HEK293 (cell line): ENCODE measurements around the gene DGCR8.
A peak's percentile ranks its signal among the peaks of the same experiment; 100 is the strongest.

Experiments
- CTCF ChIA-PET: fragments of 350-600 bp; formaldehyde crosslinking; extraction: SDS; loops from one replicate; lab custom pipeline; 2021; ENCODE audit warnings: antibody characterized with exemption; lab: Yijun Ruan, JAX
- POLR2A ChIA-PET: fragments of 300-600 bp; formaldehyde crosslinking; extraction: SDS; loops from one replicate; lab custom pipeline; 2020; ENCODE audit warnings: antibody characterized with exemption, inconsistent platforms; lab: Yijun Ruan, JAX
- H3K27ac ChIP-seq: fragments of 200-500 bp; sonication (Bioruptor generic); 2 replicates; pipeline ENCODE4 v1.5.1; 2014; ENCODE audit warnings: low read depth, low read length, control low read depth, inconsistent platforms; ENCODE audit errors: extremely low read depth
- H3K36me3 ChIP-seq, 2 experiments: fragments of 200-500 bp in 1 of 2; sonication (Bioruptor generic) in 1 of 2; 1 replicate in 1 of 2; 2 replicates in 1 of 2; pipeline ENCODE4 v1.5.1; 2014 to 2017; ENCODE audit warnings: inconsistent platforms in 2 of 2, low read length in 2 of 2; ENCODE audit not compliant: control insufficient read depth in 2 of 2, insufficient read depth in 1 of 2
- H3K4me1 ChIP-seq: fragments of 200-500 bp; sonication (Bioruptor generic); 2 replicates; pipeline ENCODE4 v1.5.1; 2014; ENCODE audit warnings: mild to moderate bottlenecking, low read length, inconsistent platforms; ENCODE audit not compliant: control insufficient read depth, insufficient read depth
- H3K4me3 ChIP-seq: 2 replicates; pipeline ENCODE4 v1.5.1; 2011; ENCODE audit warnings: low read depth, mild to moderate bottlenecking, control low read depth, low read length, moderate library complexity
- H3K9me3 ChIP-seq: fragments of 200-500 bp; sonication (Bioruptor generic); 2 replicates; pipeline ENCODE4 v1.5.1; 2014; ENCODE audit warnings: low read depth, low read length, inconsistent platforms; ENCODE audit not compliant: control insufficient read depth, insufficient read depth
- IKZF3 ChIP-seq: fragments of 450-650 bp; IDR thresholded peaks from 2 replicates; pipeline ENCODE4 v1.5.0; 2018; ENCODE audit warnings: missing biosample characterization, mild to moderate bottlenecking, missing genetic modification characterization, moderate library complexity
- PRDM1 ChIP-seq: fragments of 450-650 bp; formaldehyde crosslinking; IDR thresholded peaks from 2 replicates; pipeline ENCODE4; 2016; ENCODE audit warnings: missing biosample characterization, missing genetic modification characterization
- YY2 ChIP-seq: fragments of 450-650 bp; formaldehyde crosslinking; IDR thresholded peaks from 2 replicates; pipeline ENCODE4 v1.5.1; 2016; ENCODE audit warnings: missing biosample characterization, missing genetic modification characterization
- ZBTB20 ChIP-seq: fragments of 450-650 bp; formaldehyde crosslinking; IDR thresholded peaks from 2 replicates; pipeline ENCODE4 v1.5.1; 2016; ENCODE audit warnings: missing biosample characterization, missing genetic modification characterization
- ZNF169 ChIP-seq: fragments of 450-650 bp; formaldehyde crosslinking; IDR thresholded peaks from 2 replicates; pipeline ENCODE4 v1.5.1; 2016; ENCODE audit warnings: missing biosample characterization, missing genetic modification characterization
- ZNF175 ChIP-seq: fragments of 450-650 bp; formaldehyde crosslinking; IDR thresholded peaks from 2 replicates; pipeline ENCODE4 v1.5.1; 2016; ENCODE audit warnings: missing biosample characterization, missing genetic modification characterization
- ZNF274 ChIP-seq, 2 experiments: fragments of 200-500 bp in 1 of 2; fragments of 450-650 bp in 1 of 2; sonication (Bioruptor generic) in 1 of 2; formaldehyde crosslinking in 1 of 2; IDR thresholded peaks; 2 replicates each; pipeline versions ENCODE4 v1.5.1 to v1.6.1; 2014 to 2016; ENCODE audit warnings: borderline replicate concordance in 1 of 2, inconsistent platforms in 1 of 2, low read length in 1 of 2, missing biosample characterization in 1 of 2, missing genetic modification characterization in 1 of 2
- ZNF324 ChIP-seq: fragments of 450-650 bp; formaldehyde crosslinking; IDR thresholded peaks from 2 replicates; pipeline ENCODE4 v1.5.1; 2016; ENCODE audit warnings: missing biosample characterization, missing genetic modification characterization
- ZNF335 ChIP-seq: fragments of 450-650 bp; formaldehyde crosslinking; conservative IDR thresholded peaks from 2 replicates; pipeline ENCODE4 v1.5.1; 2016; ENCODE audit warnings: missing biosample characterization, missing genetic modification characterization
- ZNF585B ChIP-seq: fragments of 450-650 bp; formaldehyde crosslinking; IDR thresholded peaks from 2 replicates; pipeline ENCODE4 v1.5.1; 2016; ENCODE audit warnings: missing biosample characterization, missing genetic modification characterization
- ZNF664 ChIP-seq: fragments of 450-650 bp; formaldehyde crosslinking; IDR thresholded peaks from 2 replicates; pipeline ENCODE4 v1.5.1; 2016; ENCODE audit warnings: missing biosample characterization, missing genetic modification characterization
- ZNF785 ChIP-seq: fragments of 450-650 bp; formaldehyde crosslinking; IDR thresholded peaks from 2 replicates; pipeline ENCODE4 v1.5.1; 2016; ENCODE audit warnings: missing biosample characterization, missing genetic modification characterization
- ZNF791 ChIP-seq: fragments of 450-650 bp; formaldehyde crosslinking; IDR thresholded peaks from 2 replicates; pipeline ENCODE4 v1.5.1; 2016; ENCODE audit warnings: missing biosample characterization, missing genetic modification characterization
- ZXDB ChIP-seq: fragments of 450-650 bp; formaldehyde crosslinking; IDR thresholded peaks from 2 replicates; pipeline ENCODE4 v1.5.1; 2016; ENCODE audit warnings: missing biosample characterization, missing genetic modification characterization
- TF ChIP-seq, protein P1 (sequence below): fragments of 450-650 bp; formaldehyde crosslinking; IDR thresholded peaks from 2 replicates; pipeline ENCODE4 v1.5.1; 2016; ENCODE audit warnings: missing biosample characterization, missing genetic modification characterization
- TF ChIP-seq, protein P2 (sequence below): fragments of 450-650 bp; formaldehyde crosslinking; IDR thresholded peaks from 2 replicates; pipeline ENCODE4 v1.5.1; 2016; ENCODE audit warnings: missing biosample characterization, missing genetic modification characterization
- TF ChIP-seq, protein P3 (sequence below): fragments of 450-650 bp; formaldehyde crosslinking; IDR thresholded peaks from 2 replicates; pipeline ENCODE4 v1.5.1; 2017; ENCODE audit warnings: missing biosample characterization, missing genetic modification characterization
- TF ChIP-seq, protein P4 (sequence below): fragments of 450-650 bp; formaldehyde crosslinking; IDR thresholded peaks from 2 replicates; pipeline ENCODE4 v1.5.1; 2016; ENCODE audit warnings: missing biosample characterization, missing genetic modification characterization
- TF ChIP-seq, protein P5 (sequence below): fragments of 450-650 bp; formaldehyde crosslinking; IDR thresholded peaks from 2 replicates; pipeline ENCODE4 v1.5.1; 2016; ENCODE audit warnings: missing biosample characterization, missing genetic modification characterization
- TF ChIP-seq, protein P6 (sequence below): fragments of 450-650 bp; IDR thresholded peaks from 2 replicates; pipeline ENCODE4 v1.5.1; 2018; ENCODE audit warnings: missing biosample characterization, missing genetic modification characterization

Gene DGCR8

DNA sequence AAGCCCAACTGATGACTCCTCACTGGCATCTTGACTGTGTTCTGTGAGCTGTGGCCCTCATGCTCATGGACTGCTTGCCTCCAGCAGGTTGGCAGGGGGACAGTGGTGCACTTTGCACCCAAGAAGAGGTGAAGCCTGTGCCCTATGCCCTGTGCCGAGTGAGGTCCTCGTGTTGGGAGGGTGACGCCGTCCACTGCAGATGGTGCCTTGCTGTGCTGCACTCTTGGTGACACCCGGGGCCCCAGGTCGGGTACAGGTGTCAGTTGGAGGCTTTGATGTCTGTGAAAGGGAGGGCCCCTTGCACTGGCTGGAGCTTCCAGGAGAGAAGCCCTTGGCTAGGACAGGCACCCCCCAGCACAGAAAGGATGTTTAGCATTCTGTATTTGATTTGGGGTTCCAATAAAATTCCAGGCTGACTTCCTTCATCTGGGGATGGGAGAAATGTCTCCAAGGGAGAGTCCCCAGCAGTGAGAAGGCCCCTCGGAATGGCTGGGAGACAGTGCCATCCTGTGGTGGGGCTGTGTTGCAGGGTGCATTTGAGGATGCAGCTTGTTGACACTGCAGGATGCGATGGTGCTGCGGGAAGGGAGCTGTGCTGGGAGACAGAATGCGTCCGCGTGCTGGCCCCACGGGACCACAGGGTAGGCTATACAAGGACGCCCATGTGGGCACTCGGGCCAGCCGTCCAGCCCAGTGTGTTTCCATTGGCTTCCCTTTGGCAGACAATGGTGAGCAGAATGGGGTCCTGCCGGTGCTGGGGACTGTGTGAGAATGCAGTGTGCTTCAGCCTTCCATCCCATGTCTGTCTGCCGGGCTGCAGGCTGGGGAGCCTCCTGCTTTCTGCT lies 49.1 kb downstream of the DGCR8 start (continued):
- TF ChIP-seq, protein P1, sequence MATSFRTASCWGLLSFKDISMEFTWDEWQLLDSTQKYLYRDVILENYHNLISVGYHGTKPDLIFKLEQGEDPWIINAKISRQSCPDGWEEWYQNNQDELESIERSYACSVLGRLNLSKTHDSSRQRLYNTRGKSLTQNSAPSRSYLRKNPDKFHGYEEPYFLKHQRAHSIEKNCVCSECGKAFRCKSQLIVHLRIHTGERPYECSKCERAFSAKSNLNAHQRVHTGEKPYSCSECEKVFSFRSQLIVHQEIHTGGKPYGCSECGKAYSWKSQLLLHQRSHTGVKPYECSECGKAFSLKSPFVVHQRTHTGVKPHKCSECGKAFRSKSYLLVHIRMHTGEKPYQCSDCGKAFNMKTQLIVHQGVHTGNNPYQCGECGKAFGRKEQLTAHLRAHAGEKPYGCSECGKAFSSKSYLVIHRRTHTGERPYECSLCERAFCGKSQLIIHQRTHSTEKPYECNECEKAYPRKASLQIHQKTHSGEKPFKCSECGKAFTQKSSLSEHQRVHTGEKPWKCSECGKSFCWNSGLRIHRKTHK (tag by site-specific recombination): no peak
- no peak for TF ChIP-seq ZNF169 (tag by site-specific recombination)
- TF ChIP-seq ZNF175 (tag by site-specific recombination): no peak
- no peak for TF ChIP-seq ZNF585B
- peak; percentile 86 for TF ChIP-seq PRDM1 (tag by site-specific recombination)
- TF ChIP-seq, protein P2, sequence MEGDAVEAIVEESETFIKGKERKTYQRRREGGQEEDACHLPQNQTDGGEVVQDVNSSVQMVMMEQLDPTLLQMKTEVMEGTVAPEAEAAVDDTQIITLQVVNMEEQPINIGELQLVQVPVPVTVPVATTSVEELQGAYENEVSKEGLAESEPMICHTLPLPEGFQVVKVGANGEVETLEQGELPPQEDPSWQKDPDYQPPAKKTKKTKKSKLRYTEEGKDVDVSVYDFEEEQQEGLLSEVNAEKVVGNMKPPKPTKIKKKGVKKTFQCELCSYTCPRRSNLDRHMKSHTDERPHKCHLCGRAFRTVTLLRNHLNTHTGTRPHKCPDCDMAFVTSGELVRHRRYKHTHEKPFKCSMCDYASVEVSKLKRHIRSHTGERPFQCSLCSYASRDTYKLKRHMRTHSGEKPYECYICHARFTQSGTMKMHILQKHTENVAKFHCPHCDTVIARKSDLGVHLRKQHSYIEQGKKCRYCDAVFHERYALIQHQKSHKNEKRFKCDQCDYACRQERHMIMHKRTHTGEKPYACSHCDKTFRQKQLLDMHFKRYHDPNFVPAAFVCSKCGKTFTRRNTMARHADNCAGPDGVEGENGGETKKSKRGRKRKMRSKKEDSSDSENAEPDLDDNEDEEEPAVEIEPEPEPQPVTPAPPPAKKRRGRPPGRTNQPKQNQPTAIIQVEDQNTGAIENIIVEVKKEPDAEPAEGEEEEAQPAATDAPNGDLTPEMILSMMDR (tag by site-specific recombination): peak; percentile 90
- TF ChIP-seq, protein P3, sequence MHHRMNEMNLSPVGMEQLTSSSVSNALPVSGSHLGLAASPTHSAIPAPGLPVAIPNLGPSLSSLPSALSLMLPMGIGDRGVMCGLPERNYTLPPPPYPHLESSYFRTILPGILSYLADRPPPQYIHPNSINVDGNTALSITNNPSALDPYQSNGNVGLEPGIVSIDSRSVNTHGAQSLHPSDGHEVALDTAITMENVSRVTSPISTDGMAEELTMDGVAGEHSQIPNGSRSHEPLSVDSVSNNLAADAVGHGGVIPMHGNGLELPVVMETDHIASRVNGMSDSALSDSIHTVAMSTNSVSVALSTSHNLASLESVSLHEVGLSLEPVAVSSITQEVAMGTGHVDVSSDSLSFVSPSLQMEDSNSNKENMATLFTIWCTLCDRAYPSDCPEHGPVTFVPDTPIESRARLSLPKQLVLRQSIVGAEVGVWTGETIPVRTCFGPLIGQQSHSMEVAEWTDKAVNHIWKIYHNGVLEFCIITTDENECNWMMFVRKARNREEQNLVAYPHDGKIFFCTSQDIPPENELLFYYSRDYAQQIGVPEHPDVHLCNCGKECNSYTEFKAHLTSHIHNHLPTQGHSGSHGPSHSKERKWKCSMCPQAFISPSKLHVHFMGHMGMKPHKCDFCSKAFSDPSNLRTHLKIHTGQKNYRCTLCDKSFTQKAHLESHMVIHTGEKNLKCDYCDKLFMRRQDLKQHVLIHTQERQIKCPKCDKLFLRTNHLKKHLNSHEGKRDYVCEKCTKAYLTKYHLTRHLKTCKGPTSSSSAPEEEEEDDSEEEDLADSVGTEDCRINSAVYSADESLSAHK (tag by site-specific recombination): no peak
- TF ChIP-seq ZNF324 (tag by site-specific recombination): no peak
- TF ChIP-seq YY2 (tag by site-specific recombination): no peak; the same call in 1 of the 2 replicates
- TF ChIP-seq IKZF3 (tag by site-specific recombination): peak; percentile 96
- TF ChIP-seq, protein P4, sequence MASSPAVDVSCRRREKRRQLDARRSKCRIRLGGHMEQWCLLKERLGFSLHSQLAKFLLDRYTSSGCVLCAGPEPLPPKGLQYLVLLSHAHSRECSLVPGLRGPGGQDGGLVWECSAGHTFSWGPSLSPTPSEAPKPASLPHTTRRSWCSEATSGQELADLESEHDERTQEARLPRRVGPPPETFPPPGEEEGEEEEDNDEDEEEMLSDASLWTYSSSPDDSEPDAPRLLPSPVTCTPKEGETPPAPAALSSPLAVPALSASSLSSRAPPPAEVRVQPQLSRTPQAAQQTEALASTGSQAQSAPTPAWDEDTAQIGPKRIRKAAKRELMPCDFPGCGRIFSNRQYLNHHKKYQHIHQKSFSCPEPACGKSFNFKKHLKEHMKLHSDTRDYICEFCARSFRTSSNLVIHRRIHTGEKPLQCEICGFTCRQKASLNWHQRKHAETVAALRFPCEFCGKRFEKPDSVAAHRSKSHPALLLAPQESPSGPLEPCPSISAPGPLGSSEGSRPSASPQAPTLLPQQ (tag by site-specific recombination): 0 out of 2 replicates have a peak, but pooled peaks have one; percentile 52
- TF ChIP-seq, protein P5, sequence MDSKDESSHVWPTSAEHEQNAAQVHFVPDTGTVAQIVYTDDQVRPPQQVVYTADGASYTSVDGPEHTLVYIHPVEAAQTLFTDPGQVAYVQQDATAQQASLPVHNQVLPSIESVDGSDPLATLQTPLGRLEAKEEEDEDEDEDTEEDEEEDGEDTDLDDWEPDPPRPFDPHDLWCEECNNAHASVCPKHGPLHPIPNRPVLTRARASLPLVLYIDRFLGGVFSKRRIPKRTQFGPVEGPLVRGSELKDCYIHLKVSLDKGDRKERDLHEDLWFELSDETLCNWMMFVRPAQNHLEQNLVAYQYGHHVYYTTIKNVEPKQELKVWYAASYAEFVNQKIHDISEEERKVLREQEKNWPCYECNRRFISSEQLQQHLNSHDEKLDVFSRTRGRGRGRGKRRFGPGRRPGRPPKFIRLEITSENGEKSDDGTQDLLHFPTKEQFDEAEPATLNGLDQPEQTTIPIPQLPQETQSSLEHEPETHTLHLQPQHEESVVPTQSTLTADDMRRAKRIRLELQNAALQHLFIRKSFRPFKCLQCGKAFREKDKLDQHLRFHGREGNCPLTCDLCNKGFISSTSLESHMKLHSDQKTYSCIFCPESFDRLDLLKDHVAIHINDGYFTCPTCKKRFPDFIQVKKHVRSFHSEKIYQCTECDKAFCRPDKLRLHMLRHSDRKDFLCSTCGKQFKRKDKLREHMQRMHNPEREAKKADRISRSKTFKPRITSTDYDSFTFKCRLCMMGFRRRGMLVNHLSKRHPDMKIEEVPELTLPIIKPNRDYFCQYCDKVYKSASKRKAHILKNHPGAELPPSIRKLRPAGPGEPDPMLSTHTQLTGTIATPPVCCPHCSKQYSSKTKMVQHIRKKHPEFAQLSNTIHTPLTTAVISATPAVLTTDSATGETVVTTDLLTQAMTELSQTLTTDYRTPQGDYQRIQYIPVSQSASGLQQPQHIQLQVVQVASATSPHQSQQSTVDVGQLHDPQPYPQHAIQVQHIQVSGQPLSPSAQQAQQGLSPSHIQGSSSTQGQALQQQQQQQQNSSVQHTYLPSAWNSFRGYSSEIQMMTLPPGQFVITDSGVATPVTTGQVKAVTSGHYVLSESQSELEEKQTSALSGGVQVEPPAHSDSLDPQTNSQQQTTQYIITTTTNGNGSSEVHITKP: no peak

DNA sequence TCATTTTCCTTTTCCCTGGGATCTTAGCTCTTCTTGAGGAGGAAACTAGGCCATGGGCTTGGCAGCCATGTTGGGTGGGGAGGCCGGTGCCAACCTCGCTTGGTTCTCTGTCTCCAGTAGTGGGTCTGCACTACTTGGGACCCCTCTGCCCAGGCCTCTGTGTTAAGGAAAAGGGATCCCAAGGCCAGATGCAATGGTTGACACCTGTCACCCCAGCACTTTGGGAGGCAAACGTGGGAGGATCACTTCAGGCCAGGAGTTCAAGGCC lies 49.6 kb downstream of the DGCR8 start:
- ChIA-PET CTCF (interaction anchor here (0.6 to 1.8 kb wide), 5 partner anchors 10 to 156 kb away, joined by 3 to 7 read pairs (median 4); partner anchors contain the start of gene TRMT2A), POLR2A (interaction anchor here (4.9 kb wide), 1 partner anchor 11 kb away, joined by 62 read pairs; the partner anchor contains the start of genes RANBP1 and TRMT2A)
- H3K27ac ChIP-seq: no peak overlapping the region
- peaks cover 0 to 48% of the 10 kb centered on the region in 2 experiments; a peak in 1 of 3 replicates for H3K36me3 ChIP-seq
- no peak overlapping the region for H3K4me3 ChIP-seq
- peaks cover 3% of the 10 kb centered on the region; the same call in 1 of the 2 replicates for H3K4me1 ChIP-seq
- H3K9me3 ChIP-seq: no peaks in the 10 kb centered on the region
- TF ChIP-seq, protein P2 (tag by site-specific recombination): no peak
- no peak for TF ChIP-seq ZNF324 (tag by site-specific recombination)
- no peak for TF ChIP-seq ZNF274 (IDR thresholded peaks at IDR 0.05; ENCODE audit: low read length)
- TF ChIP-seq ZNF274 (tag by site-specific recombination; IDR thresholded peaks at IDR 0.05; ENCODE audit: borderline replicate concordance): no peak
- TF ChIP-seq, protein P6, sequence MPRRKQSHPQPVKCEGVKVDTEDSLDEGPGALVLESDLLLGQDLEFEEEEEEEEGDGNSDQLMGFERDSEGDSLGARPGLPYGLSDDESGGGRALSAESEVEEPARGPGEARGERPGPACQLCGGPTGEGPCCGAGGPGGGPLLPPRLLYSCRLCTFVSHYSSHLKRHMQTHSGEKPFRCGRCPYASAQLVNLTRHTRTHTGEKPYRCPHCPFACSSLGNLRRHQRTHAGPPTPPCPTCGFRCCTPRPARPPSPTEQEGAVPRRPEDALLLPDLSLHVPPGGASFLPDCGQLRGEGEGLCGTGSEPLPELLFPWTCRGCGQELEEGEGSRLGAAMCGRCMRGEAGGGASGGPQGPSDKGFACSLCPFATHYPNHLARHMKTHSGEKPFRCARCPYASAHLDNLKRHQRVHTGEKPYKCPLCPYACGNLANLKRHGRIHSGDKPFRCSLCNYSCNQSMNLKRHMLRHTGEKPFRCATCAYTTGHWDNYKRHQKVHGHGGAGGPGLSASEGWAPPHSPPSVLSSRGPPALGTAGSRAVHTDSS: no peak
- no peak for TF ChIP-seq ZXDB (tag by site-specific recombination)
- no peak for TF ChIP-seq ZNF785 (tag by site-specific recombination)
- no peak for TF ChIP-seq ZNF664 (tag by site-specific recombination)
- no peak for TF ChIP-seq ZNF335 (tag by site-specific recombination)
- no peak for TF ChIP-seq ZNF791 (tag by site-specific recombination)
- no peak for TF ChIP-seq ZBTB20 (tag by site-specific recombination)
